Activated T-cell treated with anti-CD3 and anti-CD28 coated beads, Interleukin-2, amount 50 U/mL, for 24 hours (primary cell): ENCODE results near the gene ALOX5.
A peak's percentile ranks its signal among the peaks of the same experiment; 100 is the strongest.

ENCODE experiments used
- DNase-seq: peaks from one replicate; pipeline ENCODE4 v3.0.0-alpha.2; 2020
- H3K27ac Mint-ChIP-seq: 2 replicates; pipeline ENCODE4 v1.8.0; 2020; ENCODE audit warnings: mild to moderate bottlenecking, mixed read lengths
- H3K27me3 Mint-ChIP-seq: 2 replicates; pipeline ENCODE4 v1.8.0; 2020; ENCODE audit warnings: mixed read lengths
- H3K36me3 Mint-ChIP-seq: 2 replicates; pipeline ENCODE4 v1.8.0; 2020; ENCODE audit warnings: low read depth, mixed read lengths
- H3K4me1 Mint-ChIP-seq: 2 replicates; pipeline ENCODE4 v1.8.0; 2020; ENCODE audit warnings: low read depth, mixed read lengths
- H3K4me3 Mint-ChIP-seq: 2 replicates; pipeline ENCODE4 v1.8.0; 2020; ENCODE audit warnings: mild to moderate bottlenecking, moderate library complexity, mixed read lengths
- H3K9me3 Mint-ChIP-seq: 2 replicates; pipeline ENCODE4 v1.8.0; 2020; ENCODE audit warnings: mixed read lengths

ALOX5 gene

DNA sequence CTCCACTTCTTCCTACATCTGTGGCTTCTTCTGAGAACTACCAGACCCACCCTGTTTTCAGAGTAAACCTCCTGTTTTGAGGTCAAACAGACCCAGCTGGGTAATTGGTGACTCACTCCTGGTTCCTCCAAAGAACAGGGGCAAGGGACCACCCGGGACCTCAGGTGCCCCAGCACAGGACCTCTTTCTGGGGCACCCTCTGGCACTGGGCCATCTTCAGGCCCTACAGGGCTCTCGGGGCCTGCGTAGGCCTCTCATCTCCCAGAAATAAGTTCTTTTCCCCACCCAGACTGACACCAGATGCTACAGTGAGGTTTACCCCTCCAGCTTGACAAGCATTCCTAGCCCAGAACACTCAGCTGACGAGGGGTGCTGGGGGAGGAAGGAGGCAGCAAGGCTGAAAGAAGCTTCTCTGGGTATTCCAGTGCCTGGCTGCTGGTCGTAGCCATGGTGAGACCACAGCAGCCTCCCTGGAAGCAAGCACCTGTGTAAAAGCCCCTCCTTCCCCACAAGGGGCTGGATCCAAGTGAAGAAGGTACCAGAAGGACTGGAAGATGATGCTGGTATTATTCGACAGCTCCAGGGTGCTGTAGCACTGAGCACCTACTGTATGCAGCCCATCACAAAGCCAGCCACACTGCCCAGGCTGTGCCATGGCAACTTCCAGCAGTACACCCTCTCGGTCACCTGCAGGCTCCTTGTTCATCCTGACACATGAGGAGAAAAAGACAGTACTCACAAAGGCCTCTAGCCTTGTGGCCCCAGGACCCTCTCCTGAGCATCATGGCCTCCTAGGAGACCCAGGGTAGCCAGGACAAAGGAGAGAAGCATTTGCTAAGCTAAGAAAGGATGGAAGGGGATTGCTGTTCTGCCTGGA lies 47.4 kb downstream of the ALOX5 start:
- Mint-ChIP-seq H3K27me3 (peaks cover 7% of the 10 kb centered on the region), H3K36me3 (no peaks in the 10 kb centered on the region), H3K27ac (peak overlapping the region; percentile 92), H3K4me1 (peaks cover 55% of the 10 kb centered on the region), H3K9me3 (no peaks in the 10 kb centered on the region), H3K4me3 (no peak overlapping the region)
- peak; percentile 48 for DNase-seq

DNA sequence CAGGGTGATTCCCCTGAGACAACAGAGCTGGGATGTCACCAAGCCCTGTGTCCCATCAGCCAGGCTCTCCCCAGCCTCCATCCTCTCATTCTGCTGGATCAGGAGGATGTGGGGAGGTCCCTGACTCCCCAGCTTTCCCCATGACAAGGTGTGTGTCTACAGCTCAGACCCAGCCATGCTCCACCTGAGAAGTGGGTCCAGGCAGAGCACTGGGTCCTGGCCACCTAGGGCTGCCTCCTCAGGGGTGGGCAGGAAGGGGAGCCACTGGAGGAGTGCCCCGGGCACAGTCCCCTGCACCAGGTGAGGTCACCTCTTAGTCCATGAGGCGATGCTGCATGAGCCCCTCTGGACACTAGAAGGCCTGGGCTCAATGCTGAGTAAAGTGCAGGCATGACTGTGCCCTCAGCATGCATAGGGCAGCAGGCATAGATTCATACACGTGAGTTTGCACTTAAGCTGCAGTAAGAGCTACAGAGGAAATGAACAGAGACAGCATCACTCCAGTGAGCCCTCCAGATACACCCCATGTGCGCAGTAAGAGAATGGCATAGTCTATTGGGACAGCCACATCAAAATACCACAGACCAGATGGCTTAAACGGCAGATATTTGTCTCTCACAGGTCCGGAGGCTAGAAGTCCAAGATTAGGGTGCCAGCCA lies 48.3 kb downstream of the ALOX5 start:
- Mint-ChIP-seq H3K9me3 (no peaks in the 10 kb centered on the region), H3K36me3 (no peaks in the 10 kb centered on the region), H3K4me3 (no peak overlapping the region), H3K27ac (no peak overlapping the region), H3K27me3 (peaks cover 7% of the 10 kb centered on the region), H3K4me1 (peaks cover 55% of the 10 kb centered on the region)
- DNase-seq: no peak

DNA sequence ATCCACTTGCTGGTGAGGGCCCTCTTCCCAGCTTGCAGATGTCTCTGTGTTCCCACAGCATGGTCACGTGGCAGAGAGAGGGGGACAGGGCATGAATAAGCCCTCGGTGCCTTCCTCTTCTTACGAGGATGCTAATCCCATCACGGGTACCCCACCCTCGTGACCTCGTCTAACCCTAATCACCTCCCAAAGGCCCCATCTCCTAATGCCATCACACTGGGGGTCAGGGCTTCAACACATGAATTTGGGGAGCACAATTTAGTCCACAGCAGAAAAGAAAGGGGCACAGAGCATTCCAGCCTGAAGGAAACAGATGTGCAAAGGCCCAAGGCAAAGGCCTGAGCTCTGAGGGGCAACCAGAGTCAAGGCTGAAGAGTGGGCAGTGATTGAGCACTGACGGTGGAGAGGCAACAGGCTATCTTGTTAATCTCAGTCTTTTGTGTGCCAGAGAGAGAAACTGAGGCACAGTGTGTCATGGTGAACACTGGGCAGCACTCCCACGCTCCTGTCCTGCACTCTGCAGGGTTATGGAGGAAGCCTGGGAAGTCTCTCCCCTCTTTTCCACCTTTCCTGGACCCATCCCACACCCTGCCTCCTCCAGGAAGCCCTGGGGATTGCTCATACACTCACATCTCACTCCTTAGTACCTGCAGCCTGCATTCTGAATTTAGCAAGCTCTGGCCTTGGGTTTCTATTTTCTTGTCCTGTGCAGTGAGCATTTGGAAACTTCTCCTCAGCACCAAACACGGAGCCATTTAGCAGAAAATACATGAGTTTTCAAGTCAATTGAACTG lies 49.0 kb downstream of the ALOX5 start:
- H3K36me3 Mint-ChIP-seq: no peaks in the 10 kb centered on the region
- H3K27me3 Mint-ChIP-seq: peaks cover 7% of the 10 kb centered on the region
- H3K27ac Mint-ChIP-seq: no peak overlapping the region
- H3K4me1 Mint-ChIP-seq: peaks cover 52% of the 10 kb centered on the region
- H3K9me3 Mint-ChIP-seq: no peaks in the 10 kb centered on the region
- no peak overlapping the region for H3K4me3 Mint-ChIP-seq
- no peak for DNase-seq

DNA sequence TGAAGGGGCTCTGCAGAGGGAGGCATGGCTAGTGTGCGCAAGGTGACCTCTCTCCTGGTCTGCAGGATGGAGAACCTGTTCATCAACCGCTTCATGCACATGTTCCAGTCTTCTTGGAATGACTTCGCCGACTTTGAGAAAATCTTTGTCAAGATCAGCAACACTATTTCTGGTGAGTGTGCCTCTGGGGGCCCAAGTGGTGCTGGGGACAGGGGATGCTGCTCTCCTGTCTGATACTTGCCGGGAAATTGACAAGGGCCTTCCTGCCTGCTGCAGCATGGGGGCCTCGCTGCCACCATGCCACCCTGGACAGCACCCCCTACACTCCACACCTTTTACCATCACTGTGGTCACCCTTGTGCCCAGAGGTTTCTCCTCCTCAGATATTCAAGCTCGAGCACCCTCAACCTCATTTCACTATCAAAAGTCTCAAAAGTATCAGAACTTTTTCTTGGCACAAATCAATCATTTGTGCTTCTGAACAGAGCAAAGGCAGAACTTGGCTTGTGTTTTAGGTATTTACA lies 50.0 kb downstream of the ALOX5 start:
- Mint-ChIP-seq H3K27me3 (peaks cover under 1% of the 10 kb centered on the region), H3K4me1 (peaks cover 45% of the 10 kb centered on the region), H3K4me3 (no peak overlapping the region), H3K9me3 (no peaks in the 10 kb centered on the region), H3K27ac (no peak overlapping the region), H3K36me3 (no peaks in the 10 kb centered on the region)
- no peak for DNase-seq

DNA sequence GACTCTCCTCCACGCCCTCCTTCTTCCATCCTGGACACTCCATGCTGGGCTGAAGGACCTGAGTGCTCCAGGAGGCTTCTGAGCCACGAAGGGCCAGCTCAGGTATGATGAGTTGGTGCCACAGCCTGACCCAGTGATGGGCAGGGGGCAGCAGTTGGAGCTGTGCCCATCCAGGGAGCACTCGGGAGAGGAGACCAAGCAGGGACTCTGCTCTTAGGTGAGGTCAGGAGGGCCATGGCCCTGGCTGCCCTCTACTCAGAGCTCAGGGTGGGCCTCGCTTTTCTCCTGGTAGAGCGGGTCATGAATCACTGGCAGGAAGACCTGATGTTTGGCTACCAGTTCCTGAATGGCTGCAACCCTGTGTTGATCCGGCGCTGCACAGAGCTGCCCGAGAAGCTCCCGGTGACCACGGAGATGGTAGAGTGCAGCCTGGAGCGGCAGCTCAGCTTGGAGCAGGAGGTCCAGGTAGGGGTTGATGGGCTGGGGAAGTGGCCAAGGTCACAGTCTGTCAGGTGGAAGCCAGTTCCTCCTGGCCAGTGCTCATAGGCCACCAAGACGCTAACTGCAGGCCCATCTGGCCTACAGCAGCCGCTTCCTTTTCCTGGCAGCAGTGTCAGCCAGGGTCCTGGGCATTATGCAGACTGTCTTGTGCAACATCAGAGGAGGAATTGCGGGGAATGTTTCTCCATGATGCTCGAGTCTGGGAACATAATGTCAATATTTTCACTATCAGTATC lies 50.8 kb downstream of the ALOX5 start:
- DNase-seq: no peak
- Mint-ChIP-seq H3K4me1 (peaks cover 37% of the 10 kb centered on the region), H3K9me3 (no peaks in the 10 kb centered on the region), H3K4me3 (no peak overlapping the region), H3K27me3 (no peaks in the 10 kb centered on the region), H3K36me3 (no peaks in the 10 kb centered on the region), H3K27ac (no peak overlapping the region)

DNA sequence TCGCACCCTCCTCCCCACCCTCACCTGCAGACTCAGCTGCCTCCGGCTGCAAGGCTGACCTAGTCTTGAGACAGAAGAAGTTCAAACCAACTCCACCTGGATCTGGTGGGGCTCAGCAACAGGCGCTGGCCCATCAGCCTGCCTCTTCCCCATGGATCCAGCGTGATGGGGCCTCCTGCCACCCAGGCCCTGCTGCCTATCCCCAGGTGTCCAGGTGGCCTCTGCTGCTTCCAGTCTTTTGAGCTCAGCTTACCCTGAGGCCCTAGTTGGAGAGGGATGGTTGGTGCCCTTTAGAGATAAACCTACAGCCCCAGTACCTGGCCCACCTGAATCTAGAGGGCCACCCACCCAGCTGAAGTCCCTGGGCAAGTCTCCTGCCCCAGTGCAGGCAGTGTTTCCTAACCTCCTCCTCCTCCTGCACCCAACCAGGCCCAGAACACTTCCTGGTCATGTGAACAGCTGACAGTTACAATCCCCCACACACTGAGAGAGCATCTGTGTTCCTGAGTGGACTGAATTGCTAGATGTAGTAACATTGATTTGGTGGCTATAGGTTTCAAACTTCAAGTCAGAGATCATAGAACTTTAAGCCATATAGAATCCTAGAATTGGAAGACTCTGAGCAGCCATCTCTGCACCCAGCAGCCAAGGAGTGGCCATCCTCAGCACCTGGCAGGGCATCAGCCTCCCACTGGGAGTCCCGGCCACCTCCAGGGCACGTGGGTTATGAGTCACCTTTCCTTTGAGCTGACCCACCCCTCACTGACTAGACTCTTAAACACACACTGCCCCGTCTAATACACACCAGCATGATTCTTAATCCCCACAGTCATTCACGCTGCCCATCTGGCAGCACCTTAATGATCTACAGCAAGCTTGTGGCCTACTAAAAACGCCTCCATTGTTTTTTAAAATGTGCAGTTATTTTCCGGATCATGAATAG lies 51.9 kb downstream of the ALOX5 start:
- no peaks in the 10 kb centered on the region for H3K36me3 Mint-ChIP-seq
- H3K4me3 Mint-ChIP-seq: no peak overlapping the region
- H3K27ac Mint-ChIP-seq: no peak overlapping the region
- no peak for DNase-seq
- H3K4me1 Mint-ChIP-seq: peaks cover 26% of the 10 kb centered on the region
- no peaks in the 10 kb centered on the region for H3K27me3 Mint-ChIP-seq
- H3K9me3 Mint-ChIP-seq: no peaks in the 10 kb centered on the region

DNA sequence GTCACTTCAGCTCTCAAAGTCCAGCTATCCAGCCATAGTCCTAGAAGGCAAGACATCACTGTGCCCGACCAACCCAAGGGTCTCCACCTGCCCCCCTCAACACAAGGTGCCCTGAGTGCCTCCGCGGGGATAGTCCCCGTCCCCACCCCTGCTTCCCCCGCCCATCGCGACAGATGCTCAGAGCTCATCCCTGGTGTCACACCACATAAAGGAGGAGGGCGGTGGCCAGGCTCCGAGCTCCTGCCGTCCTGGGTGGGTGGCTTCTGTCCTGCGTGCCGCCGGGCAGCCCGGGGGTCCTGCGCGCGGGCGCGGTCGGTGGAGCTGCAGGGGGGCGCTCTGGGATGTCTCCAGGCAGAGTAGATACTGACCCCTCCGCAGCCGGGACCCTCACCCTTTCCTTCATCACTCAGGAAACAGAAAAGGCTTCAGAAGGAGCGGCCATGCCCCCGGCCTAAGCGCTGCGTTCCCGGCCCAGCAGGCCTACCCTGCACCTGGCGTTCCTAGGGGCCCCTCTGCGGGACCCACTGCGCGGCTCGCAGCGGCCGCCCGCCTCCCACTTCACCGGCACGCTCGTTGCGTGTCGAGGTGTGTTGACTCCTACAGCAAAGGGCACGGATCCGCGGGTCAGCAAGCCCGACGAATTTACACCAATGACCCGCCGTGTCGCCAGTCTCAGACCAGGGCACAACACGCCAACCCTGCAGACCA lies 53.4 kb downstream of the ALOX5 start:
- H3K4me1 Mint-ChIP-seq: peaks cover 11% of the 10 kb centered on the region
- H3K9me3 Mint-ChIP-seq: no peaks in the 10 kb centered on the region
- no peak overlapping the region for H3K4me3 Mint-ChIP-seq
- no peaks in the 10 kb centered on the region for H3K36me3 Mint-ChIP-seq
- H3K27me3 Mint-ChIP-seq: no peaks in the 10 kb centered on the region
- no peak for DNase-seq
- H3K27ac Mint-ChIP-seq: no peak overlapping the region

DNA sequence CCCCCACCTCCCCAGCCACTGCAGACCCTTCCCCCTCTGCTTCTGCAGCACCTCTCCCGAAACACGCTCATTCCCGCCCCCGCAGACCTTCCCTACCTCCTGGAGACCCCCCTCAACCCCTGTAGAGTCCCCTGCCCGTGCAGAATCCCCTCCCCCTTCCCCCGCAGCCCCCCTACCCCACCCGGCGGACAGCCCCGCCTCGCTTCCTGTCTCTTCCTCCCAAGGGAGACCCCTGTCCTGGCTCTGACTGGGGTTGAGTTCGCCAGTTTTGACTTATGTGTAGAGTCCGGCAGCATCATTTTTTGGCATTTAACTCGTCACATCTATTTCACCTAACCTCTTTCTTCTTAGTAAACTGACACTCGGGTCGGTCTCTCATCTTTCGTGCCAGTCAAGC lies 54.0 kb downstream of the ALOX5 start:
- H3K27me3 Mint-ChIP-seq: no peaks in the 10 kb centered on the region
- H3K4me3 Mint-ChIP-seq: no peak overlapping the region
- no peak for DNase-seq
- H3K4me1 Mint-ChIP-seq: peaks cover 14% of the 10 kb centered on the region
- H3K36me3 Mint-ChIP-seq: no peaks in the 10 kb centered on the region
- no peaks in the 10 kb centered on the region for H3K9me3 Mint-ChIP-seq
- no peak overlapping the region for H3K27ac Mint-ChIP-seq

DNA sequence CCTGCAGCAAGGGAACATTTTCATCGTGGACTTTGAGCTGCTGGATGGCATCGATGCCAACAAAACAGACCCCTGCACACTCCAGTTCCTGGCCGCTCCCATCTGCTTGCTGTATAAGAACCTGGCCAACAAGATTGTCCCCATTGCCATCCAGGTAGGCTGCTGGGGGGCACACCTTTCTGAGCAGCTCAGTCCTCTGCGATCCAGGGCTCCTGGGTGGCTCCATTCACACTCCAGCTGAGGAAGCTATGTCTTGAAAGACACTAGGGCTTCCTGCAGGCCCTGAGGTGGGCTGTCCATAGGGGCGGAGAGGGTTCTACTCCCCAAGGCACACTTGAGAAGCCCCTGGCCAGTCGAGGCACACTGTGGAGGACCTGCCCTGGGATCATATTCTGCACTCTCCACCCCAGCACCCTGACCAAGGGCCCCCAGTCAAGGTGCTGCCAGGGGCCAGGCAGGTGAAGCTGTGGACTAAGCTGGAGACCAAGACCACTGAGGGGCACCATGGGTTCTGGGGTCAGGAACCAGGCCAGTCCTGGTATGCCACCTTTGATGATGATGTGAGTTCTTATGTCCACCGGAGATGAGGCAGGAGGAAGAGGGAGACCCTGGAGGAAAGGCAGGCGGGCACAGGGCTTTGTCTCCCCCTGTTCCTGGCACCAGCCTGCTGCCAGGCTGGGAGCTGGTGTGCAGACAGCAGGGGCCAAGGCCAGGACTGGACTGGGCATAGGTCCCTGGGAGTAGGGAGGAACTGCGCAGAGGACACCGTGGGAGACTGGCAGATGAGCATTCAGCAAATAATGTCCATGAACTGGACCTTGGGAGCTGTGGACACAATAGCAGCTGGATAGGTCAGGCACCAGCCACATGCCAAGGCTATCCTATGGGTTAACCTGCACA lies 54.8 kb downstream of the ALOX5 start:
- H3K27me3 Mint-ChIP-seq: no peaks in the 10 kb centered on the region
- no peak overlapping the region for H3K27ac Mint-ChIP-seq
- no peaks in the 10 kb centered on the region for H3K36me3 Mint-ChIP-seq
- DNase-seq: no peak
- no peaks in the 10 kb centered on the region for H3K9me3 Mint-ChIP-seq
- no peak overlapping the region for H3K4me3 Mint-ChIP-seq
- peaks cover 22% of the 10 kb centered on the region for H3K4me1 Mint-ChIP-seq

DNA sequence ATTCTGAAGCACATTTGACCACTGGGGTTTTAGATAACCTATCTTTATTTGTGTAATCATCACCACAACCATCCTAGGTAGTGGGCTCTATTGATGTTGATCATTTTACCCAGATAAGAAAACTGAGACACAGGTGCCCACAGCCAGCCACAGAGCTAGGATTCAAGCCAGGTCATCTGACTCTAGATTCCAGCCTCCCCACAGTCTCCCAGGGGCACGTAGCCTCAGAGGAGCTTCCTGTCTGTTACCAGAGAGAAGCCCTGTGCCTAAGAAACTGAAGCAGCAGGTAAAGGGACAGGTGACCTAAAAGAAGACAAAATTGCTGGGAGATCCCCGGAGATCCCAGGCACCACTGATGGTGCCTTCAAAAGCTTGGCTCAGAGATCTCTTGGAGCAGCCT lies 55.8 kb downstream of the ALOX5 start:
- Mint-ChIP-seq H3K36me3 (no peaks in the 10 kb centered on the region), H3K9me3 (no peaks in the 10 kb centered on the region), H3K27ac (no peak overlapping the region), H3K4me3 (no peak overlapping the region), H3K27me3 (no peaks in the 10 kb centered on the region), H3K4me1 (peaks cover 30% of the 10 kb centered on the region)
- DNase-seq: no peak

DNA sequence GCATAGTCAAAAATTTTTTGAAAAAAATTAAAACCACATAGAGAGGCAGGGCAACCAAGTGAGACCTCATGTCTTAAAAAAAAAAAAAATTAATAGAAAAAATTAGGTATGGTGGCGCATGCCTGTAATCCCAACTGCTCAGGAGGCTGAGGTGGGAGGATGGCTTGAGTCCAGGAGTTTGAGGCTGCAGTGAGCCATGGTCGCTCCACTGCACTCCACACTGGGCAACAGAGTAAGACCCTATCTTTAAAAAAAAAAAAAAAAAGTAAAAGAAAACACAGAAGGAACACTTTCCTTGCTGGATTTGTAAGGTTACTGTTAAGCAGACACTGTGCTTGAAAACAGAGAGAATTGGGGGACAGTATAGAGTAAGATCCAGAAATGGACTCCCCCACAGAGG lies 58.1 kb downstream of the ALOX5 start:
- DNase-seq: no peak
- peaks cover 21% of the 10 kb centered on the region for H3K4me1 Mint-ChIP-seq
- H3K27ac Mint-ChIP-seq: no peak overlapping the region
- H3K27me3 Mint-ChIP-seq: no peaks in the 10 kb centered on the region
- no peaks in the 10 kb centered on the region for H3K9me3 Mint-ChIP-seq
- no peak overlapping the region for H3K4me3 Mint-ChIP-seq
- H3K36me3 Mint-ChIP-seq: no peaks in the 10 kb centered on the region
